ENCODE measurements around the gene SORBS1. TPM values are rescaled to one million over a fixed set of nuclear protein-coding genes. Genes with fewer than 3 reads are reported as not detected.

The SORBS1 gene
- total and polyA plus RNA-seq, 8 donors, result 34.4 to 713 (median 168) TPM

DNA sequence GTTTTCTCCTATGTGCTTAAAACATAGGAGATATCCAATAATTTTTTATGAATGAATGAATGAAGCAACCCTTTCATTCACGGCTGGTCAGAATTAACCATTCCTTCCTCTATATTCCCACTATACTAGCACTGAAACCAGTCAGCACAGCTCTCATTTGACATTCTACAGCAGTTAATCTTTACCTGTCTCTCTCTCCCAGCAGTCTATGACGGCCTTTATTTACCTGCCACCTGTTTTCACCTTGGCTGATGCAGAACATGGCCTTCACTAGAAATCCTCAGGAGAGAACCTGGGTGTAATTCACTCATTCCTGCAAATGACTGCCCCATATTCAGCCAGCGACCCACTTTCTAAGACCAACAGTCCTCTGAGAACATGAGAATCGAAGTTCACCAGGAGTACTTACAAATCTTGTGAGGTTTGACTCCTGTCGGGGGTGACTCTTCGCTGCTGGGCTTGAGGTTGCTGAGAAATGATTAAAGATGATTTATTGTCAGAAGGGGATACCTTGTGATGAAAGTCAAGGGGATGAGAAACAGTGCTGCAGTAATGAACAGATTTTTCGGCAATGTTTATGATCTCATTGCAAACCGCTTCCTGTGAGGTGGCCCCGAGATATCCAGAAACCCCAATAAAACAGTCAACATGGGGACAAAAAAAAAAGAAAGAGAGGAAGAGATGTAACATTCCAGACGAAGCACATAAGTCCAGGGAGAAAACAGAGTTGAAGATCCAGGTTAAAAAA lies 239.4 kb downstream of the SORBS1 start:
- peak in 1 of 2 donors; percentile 32 for DNase-seq
- no peaks in the 10 kb centered on the region for H3K27me3 ChIP-seq
- 86 to 92% (median 89%) methylated on average over 10 of the region's 10 CpGs for WGBS, 5 donors
- no peak for TF ChIP-seq POLR2AphosphoS5 (IDR thresholded peaks at IDR 0.05)
- no peak overlapping the region for H3K4me3 ChIP-seq
- peak overlapping the region in 1 of 5 donors; percentile 19 for H3K27ac ChIP-seq
- no peaks in the 10 kb centered on the region for H3K9me3 ChIP-seq
- peaks cover 0 to 21% (median 6%) of the 10 kb centered on the region in 4 donors for H3K4me1 ChIP-seq
- intact Hi-C loops (cut with DNase I; ENCODE audit: low total_unique reads), result no loop called here
- H3K36me3 ChIP-seq, result peaks cover 16 to 81% (median 60%) of the 10 kb centered on the region in 4 donors

DNA sequence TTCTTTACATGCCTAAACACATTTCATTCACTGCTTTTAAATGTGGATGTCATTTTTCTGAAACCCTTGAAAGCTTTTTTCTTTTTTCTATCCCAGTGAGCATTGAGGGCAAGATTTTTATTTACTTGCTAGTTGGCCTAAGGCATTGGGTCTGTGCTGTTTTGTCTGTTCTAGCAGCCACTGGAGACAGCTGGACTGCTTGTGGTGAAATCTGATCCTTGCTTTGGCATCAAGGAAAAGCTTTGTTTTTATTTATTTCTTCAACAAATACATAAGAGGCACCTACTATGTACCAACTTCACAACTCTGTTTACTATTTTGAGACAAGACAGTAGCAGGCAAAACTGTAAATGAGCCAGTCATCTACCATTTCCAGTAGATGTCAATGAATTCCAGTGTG lies 241.9 kb downstream of the SORBS1 start:
- peak overlapping the region in 1 of 5 donors; percentile 5 for H3K27ac ChIP-seq
- peaks cover 21 to 93% (median 78%) of the 10 kb centered on the region in 4 donors for H3K36me3 ChIP-seq
- TF ChIP-seq, protein P1, sequence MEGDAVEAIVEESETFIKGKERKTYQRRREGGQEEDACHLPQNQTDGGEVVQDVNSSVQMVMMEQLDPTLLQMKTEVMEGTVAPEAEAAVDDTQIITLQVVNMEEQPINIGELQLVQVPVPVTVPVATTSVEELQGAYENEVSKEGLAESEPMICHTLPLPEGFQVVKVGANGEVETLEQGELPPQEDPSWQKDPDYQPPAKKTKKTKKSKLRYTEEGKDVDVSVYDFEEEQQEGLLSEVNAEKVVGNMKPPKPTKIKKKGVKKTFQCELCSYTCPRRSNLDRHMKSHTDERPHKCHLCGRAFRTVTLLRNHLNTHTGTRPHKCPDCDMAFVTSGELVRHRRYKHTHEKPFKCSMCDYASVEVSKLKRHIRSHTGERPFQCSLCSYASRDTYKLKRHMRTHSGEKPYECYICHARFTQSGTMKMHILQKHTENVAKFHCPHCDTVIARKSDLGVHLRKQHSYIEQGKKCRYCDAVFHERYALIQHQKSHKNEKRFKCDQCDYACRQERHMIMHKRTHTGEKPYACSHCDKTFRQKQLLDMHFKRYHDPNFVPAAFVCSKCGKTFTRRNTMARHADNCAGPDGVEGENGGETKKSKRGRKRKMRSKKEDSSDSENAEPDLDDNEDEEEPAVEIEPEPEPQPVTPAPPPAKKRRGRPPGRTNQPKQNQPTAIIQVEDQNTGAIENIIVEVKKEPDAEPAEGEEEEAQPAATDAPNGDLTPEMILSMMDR (IDR thresholded peaks at IDR 0.05), result no peak
- TF ChIP-seq POLR2A (IDR thresholded peaks at IDR 0.05) (no peak), POLR2AphosphoS5 (IDR thresholded peaks at IDR 0.05) (no peak), EP300 (IDR thresholded peaks at IDR 0.05) (no peak)
- DNase-seq, result no peak
- no peaks in the 10 kb centered on the region for H3K9me3 ChIP-seq
- H3K4me1 ChIP-seq, result peaks cover 5 to 30% (median 12%) of the 10 kb centered on the region in 4 donors
- intact Hi-C loops (cut with DNase I; ENCODE audit: low total_unique reads), result no loop called here
- no peak overlapping the region for H3K4me3 ChIP-seq
- H3K27me3 ChIP-seq, result no peaks in the 10 kb centered on the region

DNA sequence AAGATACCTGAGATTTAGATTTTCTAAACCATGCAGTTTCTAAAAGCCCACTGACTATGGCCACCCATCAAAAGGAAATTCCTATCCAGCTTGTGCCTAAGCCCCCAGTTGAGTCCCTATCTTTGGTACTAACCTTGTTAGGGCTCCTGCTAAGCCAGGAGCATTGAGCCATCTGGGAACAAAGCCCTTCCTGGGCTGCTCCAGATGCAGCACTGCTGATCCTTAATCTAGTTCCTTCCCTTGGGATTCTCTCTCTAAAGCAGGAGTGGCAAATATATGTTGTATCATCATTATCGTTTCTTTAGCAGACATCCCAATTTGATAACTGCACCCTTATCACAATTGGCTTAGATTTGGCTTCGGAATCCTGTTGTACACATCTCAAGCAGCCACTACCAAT lies 245.7 kb downstream of the SORBS1 start:
- intact Hi-C loops (cut with DNase I; ENCODE audit: low total_unique reads), result no loop called here
- H3K36me3 ChIP-seq, result peaks cover 27 to 79% (median 58%) of the 10 kb centered on the region in 4 donors
- TF ChIP-seq POLR2A (IDR thresholded peaks at IDR 0.05) (no peak), EP300 (IDR thresholded peaks at IDR 0.05) (no peak), POLR2AphosphoS5 (IDR thresholded peaks at IDR 0.05) (no peak)
- TF ChIP-seq, protein P1 (IDR thresholded peaks at IDR 0.05), result no peak
- no peak overlapping the region for H3K27ac ChIP-seq
- DNase-seq, result no peak
- 35 to 68% (median 61%) methylated on average over 2 of the region's 2 CpGs for WGBS, 5 donors
- H3K4me1 ChIP-seq, result peaks cover 18 to 67% (median 37%) of the 10 kb centered on the region in 4 donors
- no peaks in the 10 kb centered on the region for H3K9me3 ChIP-seq
- no peak overlapping the region for H3K4me3 ChIP-seq
- no peaks in the 10 kb centered on the region for H3K27me3 ChIP-seq

DNA sequence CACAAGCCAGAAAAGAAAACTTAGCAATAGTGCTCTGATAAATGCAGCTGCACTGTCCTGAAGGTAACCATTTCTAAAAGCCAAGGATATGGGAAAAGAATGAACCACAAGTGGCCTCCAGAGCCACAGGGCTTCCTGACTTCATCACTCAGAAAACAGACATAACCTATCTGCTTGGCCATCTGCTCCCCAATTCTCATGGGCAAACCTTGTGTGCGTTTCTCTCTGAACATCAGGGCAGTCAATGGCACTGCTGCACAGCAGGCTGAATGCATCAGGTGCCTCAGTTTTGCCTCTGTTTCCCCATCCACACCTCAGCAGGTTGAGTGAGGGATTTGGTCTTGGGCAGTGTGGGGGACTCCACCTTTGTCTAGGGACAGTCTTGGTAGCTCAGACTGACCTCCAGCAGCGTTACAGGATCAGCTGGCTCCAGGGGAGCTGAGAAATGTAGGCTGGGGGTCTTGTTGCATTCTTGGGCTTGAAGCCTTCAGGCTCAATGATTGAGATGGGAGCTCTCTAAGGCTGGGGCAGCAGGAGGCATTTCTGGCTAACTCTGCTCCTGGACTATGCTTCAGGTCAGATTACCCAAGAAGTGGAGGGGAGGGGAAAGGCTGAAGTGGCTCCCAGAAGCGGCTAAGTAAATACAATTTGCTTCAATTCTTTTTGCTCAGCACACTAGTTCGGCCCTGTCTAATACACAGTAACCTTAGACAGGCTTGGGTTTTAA lies 246.8 kb downstream of the SORBS1 start:
- H3K27ac ChIP-seq, result peak overlapping the region in 1 of 5 donors; percentile 18
- intact Hi-C loops (cut with DNase I; ENCODE audit: low total_unique reads), result no loop called here
- no peaks in the 10 kb centered on the region for H3K27me3 ChIP-seq
- whole genome bisulfite sequencing, 5 donors, result 68 to 85% (median 72%) methylated on average over 4 of the region's 4 CpGs
- H3K4me1 ChIP-seq, result peaks cover 27 to 75% (median 48%) of the 10 kb centered on the region in 4 donors
- TF ChIP-seq EP300 (IDR thresholded peaks at IDR 0.05), result no peak
- no peak for TF ChIP-seq POLR2A (IDR thresholded peaks at IDR 0.05)
- TF ChIP-seq, protein P1 (IDR thresholded peaks at IDR 0.05), result no peak
- no peak for TF ChIP-seq POLR2AphosphoS5 (IDR thresholded peaks at IDR 0.05)
- no peak for DNase-seq
- H3K4me3 ChIP-seq, result no peak overlapping the region
- H3K9me3 ChIP-seq, result no peaks in the 10 kb centered on the region
- peaks cover 24 to 69% (median 48%) of the 10 kb centered on the region in 4 donors for H3K36me3 ChIP-seq
